ENCODE data around the gene NXF1.

DNA sequence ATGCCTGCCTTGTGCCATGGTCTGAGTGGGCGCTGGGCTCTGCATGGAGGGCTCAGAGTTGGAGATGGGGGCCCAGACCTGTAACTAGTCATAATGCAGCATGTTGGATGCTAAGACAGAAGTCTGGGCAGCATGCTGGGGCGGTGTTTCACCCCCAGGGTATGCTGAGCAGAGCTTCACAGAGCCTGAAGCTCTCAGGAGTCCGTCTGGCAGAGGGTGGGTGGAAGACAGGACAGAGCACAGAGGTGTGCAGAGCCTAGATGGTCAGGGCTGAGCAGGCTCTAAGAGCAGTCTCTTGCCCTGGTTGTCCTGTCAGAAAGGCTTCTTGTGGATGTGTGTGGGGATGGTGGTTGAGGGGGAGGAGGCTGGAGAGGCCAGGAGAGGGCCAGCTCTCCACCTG, 26.8 kb downstream of the NXF1 start:
- TF ChIP-seq, protein P1, sequence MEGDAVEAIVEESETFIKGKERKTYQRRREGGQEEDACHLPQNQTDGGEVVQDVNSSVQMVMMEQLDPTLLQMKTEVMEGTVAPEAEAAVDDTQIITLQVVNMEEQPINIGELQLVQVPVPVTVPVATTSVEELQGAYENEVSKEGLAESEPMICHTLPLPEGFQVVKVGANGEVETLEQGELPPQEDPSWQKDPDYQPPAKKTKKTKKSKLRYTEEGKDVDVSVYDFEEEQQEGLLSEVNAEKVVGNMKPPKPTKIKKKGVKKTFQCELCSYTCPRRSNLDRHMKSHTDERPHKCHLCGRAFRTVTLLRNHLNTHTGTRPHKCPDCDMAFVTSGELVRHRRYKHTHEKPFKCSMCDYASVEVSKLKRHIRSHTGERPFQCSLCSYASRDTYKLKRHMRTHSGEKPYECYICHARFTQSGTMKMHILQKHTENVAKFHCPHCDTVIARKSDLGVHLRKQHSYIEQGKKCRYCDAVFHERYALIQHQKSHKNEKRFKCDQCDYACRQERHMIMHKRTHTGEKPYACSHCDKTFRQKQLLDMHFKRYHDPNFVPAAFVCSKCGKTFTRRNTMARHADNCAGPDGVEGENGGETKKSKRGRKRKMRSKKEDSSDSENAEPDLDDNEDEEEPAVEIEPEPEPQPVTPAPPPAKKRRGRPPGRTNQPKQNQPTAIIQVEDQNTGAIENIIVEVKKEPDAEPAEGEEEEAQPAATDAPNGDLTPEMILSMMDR (tag by site-specific recombination; IDR thresholded peaks at IDR 0.05) = no peak
- TF ChIP-seq ZNF76 (tag by site-specific recombination; IDR thresholded peaks at IDR 0.05; ENCODE audit: borderline replicate concordance, low read depth) = no peak
- no peak for TF ChIP-seq ZNF37A (tag by site-specific recombination; IDR thresholded peaks at IDR 0.05)
- TF ChIP-seq, protein P2, sequence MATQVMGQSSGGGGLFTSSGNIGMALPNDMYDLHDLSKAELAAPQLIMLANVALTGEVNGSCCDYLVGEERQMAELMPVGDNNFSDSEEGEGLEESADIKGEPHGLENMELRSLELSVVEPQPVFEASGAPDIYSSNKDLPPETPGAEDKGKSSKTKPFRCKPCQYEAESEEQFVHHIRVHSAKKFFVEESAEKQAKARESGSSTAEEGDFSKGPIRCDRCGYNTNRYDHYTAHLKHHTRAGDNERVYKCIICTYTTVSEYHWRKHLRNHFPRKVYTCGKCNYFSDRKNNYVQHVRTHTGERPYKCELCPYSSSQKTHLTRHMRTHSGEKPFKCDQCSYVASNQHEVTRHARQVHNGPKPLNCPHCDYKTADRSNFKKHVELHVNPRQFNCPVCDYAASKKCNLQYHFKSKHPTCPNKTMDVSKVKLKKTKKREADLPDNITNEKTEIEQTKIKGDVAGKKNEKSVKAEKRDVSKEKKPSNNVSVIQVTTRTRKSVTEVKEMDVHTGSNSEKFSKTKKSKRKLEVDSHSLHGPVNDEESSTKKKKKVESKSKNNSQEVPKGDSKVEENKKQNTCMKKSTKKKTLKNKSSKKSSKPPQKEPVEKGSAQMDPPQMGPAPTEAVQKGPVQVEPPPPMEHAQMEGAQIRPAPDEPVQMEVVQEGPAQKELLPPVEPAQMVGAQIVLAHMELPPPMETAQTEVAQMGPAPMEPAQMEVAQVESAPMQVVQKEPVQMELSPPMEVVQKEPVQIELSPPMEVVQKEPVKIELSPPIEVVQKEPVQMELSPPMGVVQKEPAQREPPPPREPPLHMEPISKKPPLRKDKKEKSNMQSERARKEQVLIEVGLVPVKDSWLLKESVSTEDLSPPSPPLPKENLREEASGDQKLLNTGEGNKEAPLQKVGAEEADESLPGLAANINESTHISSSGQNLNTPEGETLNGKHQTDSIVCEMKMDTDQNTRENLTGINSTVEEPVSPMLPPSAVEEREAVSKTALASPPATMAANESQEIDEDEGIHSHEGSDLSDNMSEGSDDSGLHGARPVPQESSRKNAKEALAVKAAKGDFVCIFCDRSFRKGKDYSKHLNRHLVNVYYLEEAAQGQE (tag by site-specific recombination; IDR thresholded peaks at IDR 0.05) = no peak
- no peak for TF ChIP-seq ZNF529 (tag by site-specific recombination; IDR thresholded peaks at IDR 0.05; ENCODE audit: insufficient replicate concordance)
- TF ChIP-seq ZNF394 (tag by site-specific recombination; IDR thresholded peaks at IDR 0.05; ENCODE audit: borderline replicate concordance) = no peak
- TF ChIP-seq ZNF138 (tag by site-specific recombination; IDR thresholded peaks at IDR 0.05; ENCODE audit: borderline replicate concordance) = no peak

Data from HEK293 (cell line).